ENCODE data around the gene TIGAR. TPM values are rescaled to one million over a fixed set of nuclear protein-coding genes. Genes with fewer than 3 reads are reported as not detected.

The TIGAR gene
- total RNA-seq, 2 experiments from 2014 or later: 5.3 to 7.1 TPM

GRCh38 chr12:4286228-4286627, 34.8 kb upstream of the TIGAR start:
- H3K9me3 ChIP-seq (ENCODE audit: control insufficient read depth in 1 of 2, insufficient read depth in 1 of 2, low read length in 2 of 2): no peaks in the 10 kb centered on the region
- no peak overlapping the region for H3K4me3 ChIP-seq (ENCODE audit: low read length)
- Mint-ChIP-seq H3K4me1 (ENCODE audit: low read depth) (peaks cover 90% of the 10 kb centered on the region), H3K27ac (peak overlapping the region; percentile 61), H3K27me3 (no peaks in the 10 kb centered on the region), H3K9me3 (no peaks in the 10 kb centered on the region), H3K36me3 (ENCODE audit: low read depth) (peaks cover 100% of the 10 kb centered on the region), H3K4me3 (no peak overlapping the region)
- peak in 2 of 14 experiments; percentile 29 to 38 for DNase-seq
- ATAC-seq (ENCODE audit: poor library complexity): no peak
- no peak overlapping the region for H3K27ac ChIP-seq (ENCODE audit: low read depth in 1 of 2, low read length in 2 of 2)
- peaks cover 98% of the 10 kb centered on the region for H3K4me1 ChIP-seq (ENCODE audit: insufficient read depth, low read length)
- intact Hi-C loops (cut with DNase I, micrococcal nuclease): no loop called here
- H3K27me3 ChIP-seq (ENCODE audit: control insufficient read depth in 1 of 2, insufficient read depth in 2 of 2, low read length in 2 of 2): no peaks in the 10 kb centered on the region
- no peak for TF ChIP-seq CTCF (IDR thresholded peaks at IDR 0.05)
- peaks cover 99% of the 10 kb centered on the region for H3K36me3 ChIP-seq (ENCODE audit: insufficient read depth, low read length)
- POLR2A ChIA-PET: no interaction called here
- CTCF ChIA-PET: interaction anchor here (1.5 kb wide), 1 partner anchor 10 kb away, joined by 7 read pairs; no protein-coding TSS in a partner anchor

GRCh38 chr12:4286771-4287317, 34.2 kb upstream of the TIGAR start:
- Histone ChIP-seq H3K4me1 (ENCODE audit: insufficient read depth, low read length) (peaks cover 96% of the 10 kb centered on the region), H3K27ac (ENCODE audit: low read depth in 1 of 2, low read length in 2 of 2) (no peak overlapping the region), H3K4me3 (ENCODE audit: low read length) (no peak overlapping the region), H3K9me3 (ENCODE audit: control insufficient read depth in 1 of 2, insufficient read depth in 1 of 2, low read length in 2 of 2) (no peaks in the 10 kb centered on the region), H3K27me3 (ENCODE audit: control insufficient read depth in 1 of 2, insufficient read depth in 2 of 2, low read length in 2 of 2) (no peaks in the 10 kb centered on the region), H3K36me3 (ENCODE audit: insufficient read depth, low read length) (peaks cover 99% of the 10 kb centered on the region)
- ATAC-seq (ENCODE audit: poor library complexity): no peak
- Mint-ChIP-seq H3K27me3 (no peaks in the 10 kb centered on the region), H3K9me3 (no peaks in the 10 kb centered on the region), H3K4me1 (ENCODE audit: low read depth) (peaks cover 90% of the 10 kb centered on the region), H3K36me3 (ENCODE audit: low read depth) (peaks cover 100% of the 10 kb centered on the region), H3K27ac (peak overlapping the region; percentile 61), H3K4me3 (no peak overlapping the region)
- ChIA-PET POLR2A (no interaction called here), CTCF (interaction anchor here (1.5 kb wide), 1 partner anchor 10 kb away, joined by 7 read pairs; no protein-coding TSS in a partner anchor)
- intact Hi-C loops (cut with DNase I, micrococcal nuclease): no loop called here
- no peak for TF ChIP-seq CTCF (IDR thresholded peaks at IDR 0.05)
- no peak for DNase-seq

GRCh38 chr12:4287325-4288211, 33.4 kb upstream of the TIGAR start:
- Histone ChIP-seq H3K9me3 (ENCODE audit: control insufficient read depth in 1 of 2, insufficient read depth in 1 of 2, low read length in 2 of 2) (no peaks in the 10 kb centered on the region), H3K4me3 (ENCODE audit: low read length) (no peak overlapping the region), H3K27me3 (ENCODE audit: control insufficient read depth in 1 of 2, insufficient read depth in 2 of 2, low read length in 2 of 2) (no peaks in the 10 kb centered on the region), H3K27ac (ENCODE audit: low read depth in 1 of 2, low read length in 2 of 2) (no peak overlapping the region), H3K36me3 (ENCODE audit: insufficient read depth, low read length) (peaks cover 99% of the 10 kb centered on the region), H3K4me1 (ENCODE audit: insufficient read depth, low read length) (peaks cover 94% of the 10 kb centered on the region)
- Mint-ChIP-seq H3K36me3 (ENCODE audit: low read depth) (peaks cover 100% of the 10 kb centered on the region), H3K4me3 (no peak overlapping the region), H3K27me3 (no peaks in the 10 kb centered on the region), H3K27ac (peak overlapping the region; percentile 61), H3K9me3 (no peaks in the 10 kb centered on the region), H3K4me1 (ENCODE audit: low read depth) (peaks cover 91% of the 10 kb centered on the region)
- peak; percentile 43 for ATAC-seq (ENCODE audit: poor library complexity)
- intact Hi-C loops (cut with DNase I, micrococcal nuclease): no loop called here
- peak in 3 of 14 experiments; percentile 23 to 51 (median 36) for DNase-seq
- CTCF ChIA-PET: interaction anchor here (1.0 kb wide), 1 partner anchor 402 kb away, joined by 3 read pairs; no protein-coding TSS in a partner anchor
- no peak for TF ChIP-seq CTCF (IDR thresholded peaks at IDR 0.05)
- POLR2A ChIA-PET: interaction anchor here (2.0 kb wide), 1 partner anchor 12 kb away, joined by 5 read pairs; no protein-coding TSS in a partner anchor
